ENCODE results near the gene TRIM16. TPM values are rescaled to one million over a fixed set of nuclear protein-coding genes. Genes with fewer than 3 reads are reported as not detected.
"Not testable (repeated sequence)": the region's sequence is repeated elsewhere in the genome, so short reads cannot be mapped to it uniquely, and the experiment has no call there.

Gene TRIM16
- total RNA-seq, 2 donors from 2014 or later: 13.9 to 20.4 TPM

- ATAC-seq (replicated peaks); H3K4me1 Mint-ChIP-seq; H3K27me3 Mint-ChIP-seq; H3K27ac Mint-ChIP-seq; H3K4me3 Mint-ChIP-seq; H3K36me3 Mint-ChIP-seq (ENCODE audit: low read depth); H3K9me3 Mint-ChIP-seq: not testable (repeated sequence)
These were observed 71.0 kb downstream of the TRIM16 start for GRCh38 chr17:15613111-15613510.

- not testable (repeated sequence) for H3K27me3 Mint-ChIP-seq; H3K4me1 Mint-ChIP-seq; H3K27ac Mint-ChIP-seq; H3K4me3 Mint-ChIP-seq; H3K9me3 Mint-ChIP-seq; H3K36me3 Mint-ChIP-seq (ENCODE audit: low read depth); ATAC-seq (replicated peaks)
These were observed 91.2 kb downstream of the TRIM16 start for GRCh38 chr17:15592960-15593359.

- H3K36me3 Mint-ChIP-seq (ENCODE audit: low read depth); H3K9me3 Mint-ChIP-seq; ATAC-seq (replicated peaks): not testable (repeated sequence)
These were observed 92.1 kb downstream of the TRIM16 start for GRCh38 chr17:15591986-15592385.

GRCh38 chr17:15590844-15591243, 93.3 kb downstream of the TRIM16 start:
- H3K4me1 Mint-ChIP-seq; H3K9me3 Mint-ChIP-seq; H3K36me3 Mint-ChIP-seq (ENCODE audit: low read depth); H3K27me3 Mint-ChIP-seq; ATAC-seq (replicated peaks); H3K27ac Mint-ChIP-seq: not testable (repeated sequence)
- peak overlapping the region; percentile 52 for H3K4me3 Mint-ChIP-seq

More at GRCh38 chr17:15591986-15592385, 92.1 kb downstream of the TRIM16 start:
- H3K4me1 Mint-ChIP-seq, H3K4me3 Mint-ChIP-seq, H3K27ac Mint-ChIP-seq, H3K27me3 Mint-ChIP-seq: not testable (repeated sequence)

- H3K27me3 Mint-ChIP-seq; H3K27ac Mint-ChIP-seq; H3K36me3 Mint-ChIP-seq (ENCODE audit: low read depth); H3K4me1 Mint-ChIP-seq; H3K9me3 Mint-ChIP-seq: not testable (repeated sequence)
- ATAC-seq (replicated peaks): peak; percentile 82
- peak overlapping the region; percentile 52 for H3K4me3 Mint-ChIP-seq
These were observed 94.3 kb downstream of the TRIM16 start for GRCh38 chr17:15589544-15590536.

- not testable (repeated sequence) for H3K4me1 Mint-ChIP-seq; H3K4me3 Mint-ChIP-seq; H3K27me3 Mint-ChIP-seq; ATAC-seq (replicated peaks); H3K9me3 Mint-ChIP-seq; H3K36me3 Mint-ChIP-seq (ENCODE audit: low read depth); H3K27ac Mint-ChIP-seq
These were observed 96.1 kb downstream of the TRIM16 start for GRCh38 chr17:15588017-15588416.

GRCh38 chr17:15583313-15583712, 100.8 kb downstream of the TRIM16 start:
- H3K27ac Mint-ChIP-seq; H3K4me3 Mint-ChIP-seq; H3K27me3 Mint-ChIP-seq; H3K9me3 Mint-ChIP-seq; H3K4me1 Mint-ChIP-seq; ATAC-seq (replicated peaks); H3K36me3 Mint-ChIP-seq (ENCODE audit: low read depth): not testable (repeated sequence)

GRCh38 chr17:15581462-15581861, 102.6 kb downstream of the TRIM16 start:
- H3K27ac Mint-ChIP-seq; H3K9me3 Mint-ChIP-seq; H3K36me3 Mint-ChIP-seq (ENCODE audit: low read depth); ATAC-seq (replicated peaks); H3K27me3 Mint-ChIP-seq; H3K4me3 Mint-ChIP-seq; H3K4me1 Mint-ChIP-seq: not testable (repeated sequence)

Other genes starting within 250 kb of the TRIM16 start
- 1 to 10 TPM; 5.8 to 8.0 TPM for gene CDRT4, start 216.7 kb downstream of the TRIM16 start, total RNA-seq
- 10 to 100 TPM in 1 of 2 donors, 1 to 10 TPM in 1; 9.7 to 18.4 TPM for gene TVP23C, start 120.8 kb downstream of the TRIM16 start, total RNA-seq
- under 1 TPM; 0.58 to 0.77 TPM for gene FBXW10B, start 64.6 kb downstream of the TRIM16 start, total RNA-seq
- gene ZNF286A, start 15.4 kb upstream of the TRIM16 start, total RNA-seq: 10 to 100 TPM; 22.3 to 35.8 TPM
- gene TBC1D26, start 48.0 kb upstream of the TRIM16 start, total RNA-seq: 1 to 10 TPM in 1 of 2 donors, not detected in 1; 1.5 TPM

All from activated T-helper 17 cell treated with anti-CD3 and anti-CD28 coated beads, Interleukin-2, amount 50 U/mL, for 72 hours (primary cell).